Mammary epithelial cell (primary cell): ENCODE results near the gene ACVRL1.

Source experiments
- CTCF ChIP-seq, 2 donors: IDR thresholded peaks in 1 of 2; conservative IDR thresholded peaks in 1 of 2; 2 replicates each; pipeline ENCODE4 v1.5.1; 2011 to 2012; ENCODE audit warnings: inconsistent platforms in 2 of 2, low read length in 2 of 2, mild to moderate bottlenecking in 2 of 2, control low read depth in 1 of 2, low read depth in 1 of 2; ENCODE audit not compliant: insufficient read depth in 1 of 2; ENCODE audit errors: extremely low read depth in 1 of 2
- EZH2 ChIP-seq: IDR thresholded peaks from 2 replicates; pipeline ENCODE4 v1.6.1; 2012; ENCODE audit warnings: low read length, inconsistent platforms, borderline replicate concordance

- no peak for TF ChIP-seq CTCF (conservative IDR thresholded peaks at IDR 0.05 in 1 of 2, IDR thresholded peaks at IDR 0.05 in 1 of 2; ENCODE audit: extremely low read depth in 1 of 2, insufficient read depth in 1 of 2, low read depth in 1 of 2, low read length in 2 of 2)
- TF ChIP-seq EZH2 = peak; percentile 66
Observed at GRCh38 chr12:51869496-51869865, 37.8 kb upstream of the ACVRL1 start.
